ENCODE measurements around the gene RUNDC3A.
A peak's percentile ranks its signal among the peaks of the same experiment; 100 is the strongest.

Gene RUNDC3A

GRCh38 chr17:44277976-44278375 is 30.4 kb upstream of the RUNDC3A start:
- peaks cover 9% of the 10 kb centered on the region for H3K4me1 Mint-ChIP-seq
- H3K9me3 Mint-ChIP-seq = no peaks in the 10 kb centered on the region
- H3K4me3 Mint-ChIP-seq = no peak overlapping the region
- ATAC-seq (no peak), DNase-seq (no peak)
- H3K27ac Mint-ChIP-seq = no peak overlapping the region
- no peaks in the 10 kb centered on the region for H3K27me3 Mint-ChIP-seq
- H3K36me3 Mint-ChIP-seq (ENCODE audit: low read depth) = no peaks in the 10 kb centered on the region

GRCh38 chr17:44279346-44279665 is 29.1 kb upstream of the RUNDC3A start:
- ATAC-seq (no peak), DNase-seq (no peak)
- Mint-ChIP-seq H3K36me3 (ENCODE audit: low read depth) (no peaks in the 10 kb centered on the region), H3K4me3 (no peak overlapping the region), H3K27me3 (no peaks in the 10 kb centered on the region), H3K4me1 (peaks cover 9% of the 10 kb centered on the region), H3K9me3 (no peaks in the 10 kb centered on the region), H3K27ac (no peak overlapping the region)

- H3K4me1 Mint-ChIP-seq = peaks cover 9% of the 10 kb centered on the region
- no peaks in the 10 kb centered on the region for H3K9me3 Mint-ChIP-seq
- H3K27ac Mint-ChIP-seq = no peak overlapping the region
- peak; percentile 27 for DNase-seq
- no peaks in the 10 kb centered on the region for H3K36me3 Mint-ChIP-seq (ENCODE audit: low read depth)
- ATAC-seq = peak; percentile 53
- no peak overlapping the region for H3K4me3 Mint-ChIP-seq
- H3K27me3 Mint-ChIP-seq = no peaks in the 10 kb centered on the region
Observed at GRCh38 chr17:44279666-44280391, 28.6 kb upstream of the RUNDC3A start.

- ATAC-seq = no peak
- Mint-ChIP-seq H3K27ac (no peak overlapping the region), H3K4me1 (peaks cover 9% of the 10 kb centered on the region), H3K4me3 (no peak overlapping the region), H3K27me3 (no peaks in the 10 kb centered on the region), H3K9me3 (no peaks in the 10 kb centered on the region), H3K36me3 (ENCODE audit: low read depth) (no peaks in the 10 kb centered on the region)
- no peak for DNase-seq
Observed at GRCh38 chr17:44280392-44280937, 27.9 kb upstream of the RUNDC3A start.

- DNase-seq (no peak), ATAC-seq (no peak)
- Mint-ChIP-seq H3K27me3 (no peaks in the 10 kb centered on the region), H3K36me3 (ENCODE audit: low read depth) (no peaks in the 10 kb centered on the region), H3K4me3 (no peak overlapping the region), H3K9me3 (no peaks in the 10 kb centered on the region), H3K27ac (no peak overlapping the region), H3K4me1 (peaks cover 9% of the 10 kb centered on the region)
Observed at GRCh38 chr17:44281570-44281969, 26.8 kb upstream of the RUNDC3A start.

GRCh38 chr17:44282264-44282663 is 26.1 kb upstream of the RUNDC3A start:
- ATAC-seq (no peak), DNase-seq (no peak)
- H3K4me3 Mint-ChIP-seq = no peak overlapping the region
- no peaks in the 10 kb centered on the region for H3K27me3 Mint-ChIP-seq
- H3K4me1 Mint-ChIP-seq = peaks cover 9% of the 10 kb centered on the region
- no peaks in the 10 kb centered on the region for H3K36me3 Mint-ChIP-seq (ENCODE audit: low read depth)
- no peaks in the 10 kb centered on the region for H3K9me3 Mint-ChIP-seq
- H3K27ac Mint-ChIP-seq = no peak overlapping the region

- Mint-ChIP-seq H3K9me3 (no peaks in the 10 kb centered on the region), H3K4me3 (no peak overlapping the region), H3K27me3 (peaks cover 4% of the 10 kb centered on the region), H3K27ac (no peak overlapping the region), H3K36me3 (ENCODE audit: low read depth) (no peaks in the 10 kb centered on the region), H3K4me1 (peaks cover 9% of the 10 kb centered on the region)
- DNase-seq (no peak), ATAC-seq (no peak)
Observed at GRCh38 chr17:44283344-44284023, 24.9 kb upstream of the RUNDC3A start.

GRCh38 chr17:44284024-44284400 is 24.4 kb upstream of the RUNDC3A start:
- ATAC-seq (no peak), DNase-seq (no peak)
- H3K4me1 Mint-ChIP-seq = peaks cover 9% of the 10 kb centered on the region
- no peaks in the 10 kb centered on the region for H3K36me3 Mint-ChIP-seq (ENCODE audit: low read depth)
- H3K4me3 Mint-ChIP-seq = no peak overlapping the region
- H3K27me3 Mint-ChIP-seq = peaks cover 4% of the 10 kb centered on the region
- no peak overlapping the region for H3K27ac Mint-ChIP-seq
- no peaks in the 10 kb centered on the region for H3K9me3 Mint-ChIP-seq

- no peaks in the 10 kb centered on the region for H3K36me3 Mint-ChIP-seq (ENCODE audit: low read depth)
- H3K9me3 Mint-ChIP-seq = no peaks in the 10 kb centered on the region
- no peak for DNase-seq
- ATAC-seq = no peak
- H3K27ac Mint-ChIP-seq = no peak overlapping the region
- H3K4me1 Mint-ChIP-seq = no peaks in the 10 kb centered on the region
- peaks cover 5% of the 10 kb centered on the region for H3K27me3 Mint-ChIP-seq
- no peak overlapping the region for H3K4me3 Mint-ChIP-seq
Observed at GRCh38 chr17:44287651-44288050, 20.8 kb upstream of the RUNDC3A start.

GRCh38 chr17:44293509-44294226 is 14.7 kb upstream of the RUNDC3A start:
- H3K27me3 Mint-ChIP-seq = peaks cover 5% of the 10 kb centered on the region
- peak overlapping the region; percentile 12 for H3K27ac Mint-ChIP-seq
- no peak for ATAC-seq

GRCh38 chr17:44297975-44298374 is 10.4 kb upstream of the RUNDC3A start:
- H3K4me3 Mint-ChIP-seq = no peak overlapping the region

More at GRCh38 chr17:44293509-44294226, 14.7 kb upstream of the RUNDC3A start:
- peaks cover 2% of the 10 kb centered on the region for H3K4me1 Mint-ChIP-seq
- H3K4me3 Mint-ChIP-seq = no peak overlapping the region
- no peak for DNase-seq
- no peaks in the 10 kb centered on the region for H3K36me3 Mint-ChIP-seq (ENCODE audit: low read depth)
- no peaks in the 10 kb centered on the region for H3K9me3 Mint-ChIP-seq

GRCh38 chr17:44304651-44305050 is 3.8 kb upstream of the RUNDC3A start:
- Mint-ChIP-seq H3K27ac (no peak overlapping the region), H3K27me3 (peaks cover 29% of the 10 kb centered on the region), H3K4me1 (peaks cover 4% of the 10 kb centered on the region), H3K36me3 (ENCODE audit: low read depth) (no peaks in the 10 kb centered on the region), H3K4me3 (no peak overlapping the region), H3K9me3 (no peaks in the 10 kb centered on the region)
- ATAC-seq (no peak), DNase-seq (no peak)

More at GRCh38 chr17:44297975-44298374, 10.4 kb upstream of the RUNDC3A start:
- Mint-ChIP-seq H3K36me3 (ENCODE audit: low read depth) (no peaks in the 10 kb centered on the region), H3K27ac (no peak overlapping the region), H3K27me3 (peaks cover 7% of the 10 kb centered on the region), H3K4me1 (peaks cover 2% of the 10 kb centered on the region), H3K9me3 (no peaks in the 10 kb centered on the region)
- ATAC-seq = no peak
- DNase-seq = no peak

GRCh38 chr17:44307387-44308186 is 814 bp upstream of the RUNDC3A start:
- Mint-ChIP-seq H3K27ac (no peak overlapping the region), H3K4me1 (peaks cover 4% of the 10 kb centered on the region), H3K36me3 (ENCODE audit: low read depth) (no peaks in the 10 kb centered on the region), H3K9me3 (no peaks in the 10 kb centered on the region), H3K27me3 (peaks cover 28% of the 10 kb centered on the region), H3K4me3 (peak overlapping the region; percentile 46)
- DNase-seq = no peak
- peak; percentile 23 for ATAC-seq

GRCh38 chr17:44308865-44309264 is 464 bp downstream of the RUNDC3A start:
- Mint-ChIP-seq H3K27me3 (peaks cover 38% of the 10 kb centered on the region), H3K27ac (no peak overlapping the region), H3K4me1 (peaks cover 4% of the 10 kb centered on the region), H3K9me3 (no peaks in the 10 kb centered on the region), H3K36me3 (ENCODE audit: low read depth) (no peaks in the 10 kb centered on the region), H3K4me3 (no peak overlapping the region)
- ATAC-seq (no peak), DNase-seq (no peak)
